H1 (cell line): ENCODE measurements around the gene LSM2.

Experiments used
- CTCF ChIP-seq, 3 experiments: IDR thresholded peaks; 1 replicate in 2 of 3; 2 replicates in 1 of 3; pipeline versions ENCODE4 v1.5.1 to v1.6.1; 2011; ENCODE audit warnings: low read length in 3 of 3, mild to moderate bottlenecking in 3 of 3, inconsistent platforms in 2 of 3, low read depth in 1 of 3, moderate library complexity in 1 of 3; ENCODE audit not compliant: insufficient read depth in 1 of 3; ENCODE audit errors: control extremely low read depth in 1 of 3
- EP300 ChIP-seq, 2 experiments: IDR thresholded peaks; 1 replicate in 1 of 2; 2 replicates in 1 of 2; pipeline ENCODE4 v1.6.1; 2011 to 2012; ENCODE audit warnings: low read depth in 2 of 2, low read length in 2 of 2, mild to moderate bottlenecking in 2 of 2, borderline replicate concordance in 1 of 2, inconsistent platforms in 1 of 2, moderate library complexity in 1 of 2
- EZH2 ChIP-seq: fragments of 200-600 bp; sonication (generic); IDR thresholded peaks from 2 replicates; pipeline ENCODE4 v1.7.1; 2012; ENCODE audit warnings: low read depth, mild to moderate bottlenecking, moderate library complexity, low read length, inconsistent platforms; ENCODE audit not compliant: severe bottlenecking
- KDM1A ChIP-seq: fragments of 200-600, 300-600 bp; sonication (generic); IDR thresholded peaks from 2 replicates; pipeline ENCODE4 v1.7.1; 2016; ENCODE audit warnings: mild to moderate bottlenecking, low read length, borderline replicate concordance
- KDM5A ChIP-seq: fragments of 200-600 bp; IDR thresholded peaks from 2 replicates; pipeline ENCODE4 v1.7.1; 2012; ENCODE audit warnings: mild to moderate bottlenecking, low read length, inconsistent platforms, mixed read lengths
- MAFK ChIP-seq: IDR thresholded peaks from 2 replicates; pipeline ENCODE4 v1.6.1; 2012; ENCODE audit warnings: low read depth, mild to moderate bottlenecking, improper control_type of control experiment, low read length
- POLR2AphosphoS5 ChIP-seq: IDR thresholded peaks from 2 replicates; pipeline ENCODE4 v1.6.1; 2011; ENCODE audit warnings: low read depth, low read length
- TBP ChIP-seq: IDR thresholded peaks from 2 replicates; pipeline ENCODE4 v1.6.1; 2011; ENCODE audit warnings: low read depth, low read length, improper control_type of control experiment
- TEAD4 ChIP-seq: IDR thresholded peaks from 2 replicates; pipeline ENCODE4 v1.6.1; 2012; ENCODE audit warnings: low read depth, low read length, inconsistent platforms, mixed read lengths
- YY1 ChIP-seq: IDR thresholded peaks from 2 replicates; pipeline ENCODE4 v1.6.1; 2011; ENCODE audit warnings: low read depth, mild to moderate bottlenecking, low read length
- TF ChIP-seq, protein P1 (sequence below): fragments of 300-600 bp; sonication (generic); IDR thresholded peaks from 2 replicates; pipeline ENCODE4 v1.7.1; 2012; ENCODE audit warnings: low read length, moderate library complexity, mild to moderate bottlenecking, inconsistent platforms; ENCODE audit not compliant: insufficient replicate concordance

GRCh38 chr6:31799781-31800180 lies 7.0 kb downstream of the LSM2 start:
- TF ChIP-seq CTCF (IDR thresholded peaks at IDR 0.05; ENCODE audit: control extremely low read depth in 1 of 3, insufficient read depth in 1 of 3, low read depth in 1 of 3, low read length in 3 of 3) (no peak), POLR2AphosphoS5 (no peak), KDM1A (no peak), EP300 (IDR thresholded peaks at IDR 0.05; ENCODE audit: borderline replicate concordance in 1 of 2, low read depth in 2 of 2, low read length in 2 of 2) (no peak), KDM5A (no peak), TEAD4 (no peak), MAFK (no peak), YY1 (no peak), TBP (no peak), EZH2 (no peak)
- TF ChIP-seq, protein P1, sequence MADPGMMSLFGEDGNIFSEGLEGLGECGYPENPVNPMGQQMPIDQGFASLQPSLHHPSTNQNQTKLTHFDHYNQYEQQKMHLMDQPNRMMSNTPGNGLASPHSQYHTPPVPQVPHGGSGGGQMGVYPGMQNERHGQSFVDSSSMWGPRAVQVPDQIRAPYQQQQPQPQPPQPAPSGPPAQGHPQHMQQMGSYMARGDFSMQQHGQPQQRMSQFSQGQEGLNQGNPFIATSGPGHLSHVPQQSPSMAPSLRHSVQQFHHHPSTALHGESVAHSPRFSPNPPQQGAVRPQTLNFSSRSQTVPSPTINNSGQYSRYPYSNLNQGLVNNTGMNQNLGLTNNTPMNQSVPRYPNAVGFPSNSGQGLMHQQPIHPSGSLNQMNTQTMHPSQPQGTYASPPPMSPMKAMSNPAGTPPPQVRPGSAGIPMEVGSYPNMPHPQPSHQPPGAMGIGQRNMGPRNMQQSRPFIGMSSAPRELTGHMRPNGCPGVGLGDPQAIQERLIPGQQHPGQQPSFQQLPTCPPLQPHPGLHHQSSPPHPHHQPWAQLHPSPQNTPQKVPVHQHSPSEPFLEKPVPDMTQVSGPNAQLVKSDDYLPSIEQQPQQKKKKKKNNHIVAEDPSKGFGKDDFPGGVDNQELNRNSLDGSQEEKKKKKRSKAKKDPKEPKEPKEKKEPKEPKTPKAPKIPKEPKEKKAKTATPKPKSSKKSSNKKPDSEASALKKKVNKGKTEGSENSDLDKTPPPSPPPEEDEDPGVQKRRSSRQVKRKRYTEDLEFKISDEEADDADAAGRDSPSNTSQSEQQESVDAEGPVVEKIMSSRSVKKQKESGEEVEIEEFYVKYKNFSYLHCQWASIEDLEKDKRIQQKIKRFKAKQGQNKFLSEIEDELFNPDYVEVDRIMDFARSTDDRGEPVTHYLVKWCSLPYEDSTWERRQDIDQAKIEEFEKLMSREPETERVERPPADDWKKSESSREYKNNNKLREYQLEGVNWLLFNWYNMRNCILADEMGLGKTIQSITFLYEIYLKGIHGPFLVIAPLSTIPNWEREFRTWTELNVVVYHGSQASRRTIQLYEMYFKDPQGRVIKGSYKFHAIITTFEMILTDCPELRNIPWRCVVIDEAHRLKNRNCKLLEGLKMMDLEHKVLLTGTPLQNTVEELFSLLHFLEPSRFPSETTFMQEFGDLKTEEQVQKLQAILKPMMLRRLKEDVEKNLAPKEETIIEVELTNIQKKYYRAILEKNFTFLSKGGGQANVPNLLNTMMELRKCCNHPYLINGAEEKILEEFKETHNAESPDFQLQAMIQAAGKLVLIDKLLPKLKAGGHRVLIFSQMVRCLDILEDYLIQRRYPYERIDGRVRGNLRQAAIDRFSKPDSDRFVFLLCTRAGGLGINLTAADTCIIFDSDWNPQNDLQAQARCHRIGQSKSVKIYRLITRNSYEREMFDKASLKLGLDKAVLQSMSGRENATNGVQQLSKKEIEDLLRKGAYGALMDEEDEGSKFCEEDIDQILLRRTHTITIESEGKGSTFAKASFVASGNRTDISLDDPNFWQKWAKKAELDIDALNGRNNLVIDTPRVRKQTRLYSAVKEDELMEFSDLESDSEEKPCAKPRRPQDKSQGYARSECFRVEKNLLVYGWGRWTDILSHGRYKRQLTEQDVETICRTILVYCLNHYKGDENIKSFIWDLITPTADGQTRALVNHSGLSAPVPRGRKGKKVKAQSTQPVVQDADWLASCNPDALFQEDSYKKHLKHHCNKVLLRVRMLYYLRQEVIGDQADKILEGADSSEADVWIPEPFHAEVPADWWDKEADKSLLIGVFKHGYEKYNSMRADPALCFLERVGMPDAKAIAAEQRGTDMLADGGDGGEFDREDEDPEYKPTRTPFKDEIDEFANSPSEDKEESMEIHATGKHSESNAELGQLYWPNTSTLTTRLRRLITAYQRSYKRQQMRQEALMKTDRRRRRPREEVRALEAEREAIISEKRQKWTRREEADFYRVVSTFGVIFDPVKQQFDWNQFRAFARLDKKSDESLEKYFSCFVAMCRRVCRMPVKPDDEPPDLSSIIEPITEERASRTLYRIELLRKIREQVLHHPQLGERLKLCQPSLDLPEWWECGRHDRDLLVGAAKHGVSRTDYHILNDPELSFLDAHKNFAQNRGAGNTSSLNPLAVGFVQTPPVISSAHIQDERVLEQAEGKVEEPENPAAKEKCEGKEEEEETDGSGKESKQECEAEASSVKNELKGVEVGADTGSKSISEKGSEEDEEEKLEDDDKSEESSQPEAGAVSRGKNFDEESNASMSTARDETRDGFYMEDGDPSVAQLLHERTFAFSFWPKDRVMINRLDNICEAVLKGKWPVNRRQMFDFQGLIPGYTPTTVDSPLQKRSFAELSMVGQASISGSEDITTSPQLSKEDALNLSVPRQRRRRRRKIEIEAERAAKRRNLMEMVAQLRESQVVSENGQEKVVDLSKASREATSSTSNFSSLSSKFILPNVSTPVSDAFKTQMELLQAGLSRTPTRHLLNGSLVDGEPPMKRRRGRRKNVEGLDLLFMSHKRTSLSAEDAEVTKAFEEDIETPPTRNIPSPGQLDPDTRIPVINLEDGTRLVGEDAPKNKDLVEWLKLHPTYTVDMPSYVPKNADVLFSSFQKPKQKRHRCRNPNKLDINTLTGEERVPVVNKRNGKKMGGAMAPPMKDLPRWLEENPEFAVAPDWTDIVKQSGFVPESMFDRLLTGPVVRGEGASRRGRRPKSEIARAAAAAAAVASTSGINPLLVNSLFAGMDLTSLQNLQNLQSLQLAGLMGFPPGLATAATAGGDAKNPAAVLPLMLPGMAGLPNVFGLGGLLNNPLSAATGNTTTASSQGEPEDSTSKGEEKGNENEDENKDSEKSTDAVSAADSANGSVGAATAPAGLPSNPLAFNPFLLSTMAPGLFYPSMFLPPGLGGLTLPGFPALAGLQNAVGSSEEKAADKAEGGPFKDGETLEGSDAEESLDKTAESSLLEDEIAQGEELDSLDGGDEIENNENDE = no peak
